H1 (cell line): Measurements from ENCODE around the gene ATP9B. TPM values are rescaled to one million over a fixed set of nuclear protein-coding genes. Genes with fewer than 3 reads are reported as not detected.

Experiments
- CTBP2 ChIP-seq: IDR thresholded peaks from 2 replicates; pipeline ENCODE4 v1.7.0; 2011; ENCODE audit warnings: borderline replicate concordance, mild to moderate bottlenecking, moderate library complexity, mixed read lengths, low read length; ENCODE audit not compliant: insufficient read depth, insufficient read length
- KDM1A ChIP-seq: fragments of 200-600, 300-600 bp; sonication (generic); IDR thresholded peaks from 2 replicates; pipeline ENCODE4 v1.7.1; 2016; ENCODE audit warnings: mild to moderate bottlenecking, low read length, borderline replicate concordance
- polyA plus RNA-seq, 7 experiments: library from polyadenylated mRNA; depleted of rRNA in 3 of 7; stranded (reverse) in 5 of 7; unstranded in 2 of 7; fragments of >200 nt in 5 of 7; fragments of 200-250 nt in 2 of 7; gene quantifications; 1 replicate in 5 of 7; 2 replicates in 1 of 7; 4 replicates in 1 of 7; pipeline versions ENCODE4 v1.2.1 to v1.2.3, GENCODE V29; 2011 to 2013; ENCODE audit warnings: missing spikeins in 2 of 7, mixed read lengths in 2 of 7
- total RNA-seq: library from RNA; stranded (reverse); fragmentation: NEBNext Ultra II Directional; extraction: Animal tissue kit (Norgen Biotek cat#: 25700); gene quantifications from 2 replicates; pipeline ENCODE4 v1.2.1, GENCODE V29; 2021

Gene ATP9B
- total and polyA plus RNA-seq, 2 of the 8 experiments (the other 6 are each of a cell fraction or from before 2014, with no cell fraction given), result 15.1 to 21.7 TPM

DNA sequence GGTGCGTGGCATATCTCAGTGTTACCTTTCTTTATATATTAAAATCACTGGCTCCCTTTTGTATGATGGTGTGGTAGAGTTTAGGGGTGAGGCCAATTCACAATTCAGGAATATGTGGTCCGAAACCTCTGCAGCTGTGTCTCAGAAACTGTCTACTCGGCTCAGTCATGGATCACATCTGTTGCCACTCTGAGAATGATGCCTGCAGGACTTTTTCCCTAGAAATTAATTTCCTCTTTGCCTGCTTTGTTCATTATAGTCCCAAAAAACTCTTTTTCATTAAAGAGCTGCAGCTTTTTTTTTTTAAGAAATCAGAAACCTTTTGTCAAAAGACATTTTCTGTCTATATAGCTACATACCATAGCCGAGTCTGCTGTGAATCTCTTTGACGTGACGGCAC, 221.7 kb downstream of the ATP9B start (continued):
- TF ChIP-seq KDM1A, result no peak
- no peak for TF ChIP-seq CTBP2
